GM21381 (cell line): ENCODE results near the gene MYH7B.

ENCODE experiments used
- ATAC-seq: cut with Tn5 transposase; IDR thresholded peaks from one replicate; pipeline ENCODE4 v1.9.1; 2021; ENCODE audit warnings: mild to moderate bottlenecking, moderate library complexity; ENCODE audit not compliant: unreplicated experiment

Gene MYH7B

DNA sequence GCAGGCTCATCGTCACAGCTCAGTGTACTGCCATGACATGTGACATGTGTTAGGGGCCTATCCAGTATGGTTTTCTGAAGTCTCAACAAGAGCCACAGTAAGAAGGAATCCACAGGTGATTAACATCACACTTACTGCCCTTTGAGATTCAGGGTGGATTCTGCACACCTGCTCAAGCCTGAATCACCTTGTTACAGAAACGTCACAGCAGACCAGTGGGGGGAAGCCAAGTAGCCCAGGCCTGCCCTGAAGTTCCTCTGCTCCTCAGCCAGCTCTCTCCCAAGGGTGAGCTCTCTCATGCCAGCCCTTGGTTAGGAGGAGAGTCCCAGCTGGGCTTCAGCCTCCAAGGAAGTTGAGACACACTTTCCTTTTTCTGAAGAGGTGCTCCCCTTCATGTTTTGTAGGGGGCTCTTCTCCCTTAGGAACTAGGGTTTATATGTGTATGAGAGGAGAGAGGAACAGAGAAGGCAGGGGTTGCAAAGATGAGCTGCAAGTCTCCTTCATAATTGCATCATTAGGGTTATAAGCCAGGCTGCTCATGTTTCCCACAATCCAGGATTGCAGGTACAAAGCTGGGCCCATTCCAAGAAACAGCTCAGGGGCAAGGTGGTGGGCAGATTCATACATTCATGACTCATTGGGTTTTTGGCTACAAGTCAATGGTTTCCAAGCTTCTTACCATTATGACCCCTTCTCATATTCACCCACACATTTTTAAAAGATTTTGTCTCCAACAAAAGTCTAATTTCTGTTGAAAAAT, 11.7 kb upstream of the MYH7B start:
- no peak for ATAC-seq

DNA sequence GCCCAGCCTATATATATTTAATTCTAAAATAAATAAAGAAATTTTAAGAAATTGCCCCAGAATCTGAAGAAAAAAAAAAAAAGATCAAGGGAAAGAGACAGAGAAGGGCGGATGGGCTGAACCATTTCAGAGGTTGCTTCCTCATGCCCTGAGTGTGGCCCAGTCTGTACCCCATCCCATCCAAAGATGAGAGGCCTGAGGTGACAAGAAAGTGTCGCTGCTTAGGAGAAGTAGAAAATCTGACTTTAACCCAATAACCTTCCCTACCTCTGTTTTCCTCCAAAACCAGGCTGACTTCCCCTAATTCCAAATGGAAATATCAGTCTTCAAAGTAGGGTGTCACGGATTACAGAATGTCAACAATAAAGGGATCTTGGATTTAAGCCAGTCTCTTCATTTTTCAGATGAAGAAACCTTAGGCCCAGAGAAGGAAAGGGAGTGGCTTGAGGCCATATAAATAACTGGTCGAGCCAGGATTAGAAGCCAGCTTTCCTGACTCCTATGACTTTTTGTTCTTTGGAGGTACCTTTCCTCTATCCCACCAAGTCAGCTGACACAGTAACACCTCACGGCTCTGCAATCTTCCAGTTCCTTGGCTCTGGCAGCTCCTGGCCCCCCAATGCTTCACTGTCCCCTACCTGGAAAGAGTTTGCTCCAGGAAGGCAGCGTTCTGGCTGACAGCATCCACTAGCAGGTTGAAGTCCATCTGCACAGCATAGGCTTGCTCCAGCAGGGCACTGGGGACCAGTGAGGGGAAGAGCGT, 10.2 kb upstream of the MYH7B start:
- no peak for ATAC-seq

DNA sequence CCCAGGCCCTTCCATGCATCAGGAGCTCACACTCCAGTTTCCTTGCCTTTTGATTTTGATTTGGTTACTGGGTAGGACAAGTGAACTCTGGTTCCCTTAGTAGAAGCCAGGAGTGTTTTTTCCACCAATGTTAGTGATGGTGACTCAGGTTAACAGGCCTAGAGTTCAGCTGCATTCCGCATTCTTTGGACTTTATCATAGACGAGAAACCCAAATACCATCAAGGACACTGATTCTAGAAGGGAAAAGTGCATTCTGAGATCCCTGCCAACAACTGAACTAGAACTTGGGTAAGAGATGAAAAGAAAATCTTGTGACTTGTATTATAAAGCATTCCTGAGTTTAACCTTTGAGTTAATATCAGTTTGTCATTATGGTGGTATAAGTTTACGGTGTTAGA, 9.0 kb upstream of the MYH7B start:
- no peak for ATAC-seq

DNA sequence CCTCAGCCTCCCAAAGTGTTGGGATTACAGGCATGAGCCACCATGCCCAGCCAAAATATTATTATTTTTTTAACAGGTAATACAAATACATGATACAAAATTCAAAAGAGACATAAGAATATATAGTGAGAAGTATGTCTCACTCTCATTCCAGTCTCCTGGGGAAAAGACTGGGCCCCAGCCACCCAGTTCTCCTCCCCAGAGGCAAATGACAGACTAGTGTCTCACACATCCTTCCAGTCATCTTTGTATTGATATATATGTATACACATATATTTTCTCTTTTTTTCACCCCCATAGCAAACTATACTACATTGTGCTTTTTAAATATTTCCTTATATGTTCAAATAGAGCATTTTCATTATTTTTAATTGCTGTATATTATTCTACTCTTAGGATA, 8.3 kb upstream of the MYH7B start:
- no peak for ATAC-seq

DNA sequence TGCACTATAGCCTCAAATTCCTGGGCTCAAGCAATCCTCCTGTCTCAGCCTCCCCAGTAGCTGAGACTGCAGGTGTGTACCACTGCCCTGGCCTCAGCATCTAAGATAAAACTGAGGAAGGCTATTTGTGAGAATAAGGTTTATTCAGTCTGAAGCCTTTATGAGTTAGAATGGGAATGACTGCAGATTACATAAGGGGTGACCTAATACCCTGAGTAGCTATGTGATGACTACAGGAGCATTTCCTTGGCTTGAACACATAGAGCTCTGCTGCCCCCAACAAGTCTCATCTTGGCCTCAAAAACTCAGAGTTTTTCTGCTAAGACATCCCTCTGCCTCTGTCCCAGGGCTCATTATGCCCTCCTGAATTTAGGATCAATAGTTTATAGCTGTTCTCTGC, 7.6 kb upstream of the MYH7B start:
- ATAC-seq: no peak

DNA sequence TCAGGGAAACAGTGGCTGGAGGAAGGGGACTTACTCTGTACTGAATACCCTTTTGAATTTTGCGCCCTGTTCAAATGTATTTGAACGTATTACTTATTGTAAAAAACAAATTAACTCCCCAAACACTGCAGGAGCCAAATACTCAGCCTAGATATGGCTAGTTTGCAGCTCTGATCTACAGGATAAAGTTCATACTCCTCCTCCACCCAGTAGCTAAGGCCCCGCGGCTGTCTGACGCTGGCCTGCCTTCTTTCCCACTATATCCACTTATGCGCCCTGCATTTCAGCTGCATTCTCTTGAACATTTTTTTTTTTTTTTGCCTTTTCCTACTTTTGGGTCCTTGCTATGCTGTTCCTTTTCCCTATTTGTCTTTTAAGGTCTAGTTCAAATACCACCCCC, 6.5 kb upstream of the MYH7B start:
- ATAC-seq: no peak

DNA sequence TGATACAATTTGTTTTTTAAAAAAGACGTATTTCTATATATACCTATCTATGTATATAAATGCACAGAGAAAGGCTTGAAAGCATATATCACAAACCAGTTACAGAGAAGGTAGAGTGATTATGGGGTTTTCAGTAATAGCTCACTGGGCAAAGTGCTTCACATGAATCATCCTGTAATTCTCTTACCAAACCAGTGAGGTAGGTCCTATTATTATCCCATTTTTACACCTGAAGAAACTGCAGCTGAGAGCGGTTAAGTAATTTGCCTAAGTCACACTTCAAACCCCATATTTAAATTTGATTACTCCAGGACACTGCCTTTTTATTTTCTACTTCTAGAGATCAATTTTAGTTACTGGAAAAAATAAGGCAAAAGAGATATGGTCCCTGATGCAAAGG, 4.4 kb upstream of the MYH7B start:
- no peak for ATAC-seq

DNA sequence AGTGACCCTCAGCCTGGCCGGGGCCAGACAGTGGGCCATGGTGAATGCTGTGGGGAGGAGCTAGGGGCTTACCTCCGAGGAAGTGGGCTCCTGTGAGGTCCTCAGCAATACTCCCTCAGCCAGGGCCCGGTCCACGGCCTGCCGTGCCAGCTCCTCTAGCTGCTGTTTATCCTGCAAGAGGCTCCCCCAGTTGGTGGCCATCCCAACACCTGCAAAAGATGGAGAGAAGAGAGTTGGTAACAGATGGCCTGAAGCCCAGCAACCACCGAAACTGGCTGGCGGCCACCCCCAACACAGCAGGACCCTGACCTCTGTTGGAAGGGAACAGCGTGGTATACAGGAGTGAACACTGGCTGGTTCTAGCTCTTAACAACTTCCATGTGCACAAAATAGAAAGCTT, 4.0 kb upstream of the MYH7B start:
- ATAC-seq: no peak

DNA sequence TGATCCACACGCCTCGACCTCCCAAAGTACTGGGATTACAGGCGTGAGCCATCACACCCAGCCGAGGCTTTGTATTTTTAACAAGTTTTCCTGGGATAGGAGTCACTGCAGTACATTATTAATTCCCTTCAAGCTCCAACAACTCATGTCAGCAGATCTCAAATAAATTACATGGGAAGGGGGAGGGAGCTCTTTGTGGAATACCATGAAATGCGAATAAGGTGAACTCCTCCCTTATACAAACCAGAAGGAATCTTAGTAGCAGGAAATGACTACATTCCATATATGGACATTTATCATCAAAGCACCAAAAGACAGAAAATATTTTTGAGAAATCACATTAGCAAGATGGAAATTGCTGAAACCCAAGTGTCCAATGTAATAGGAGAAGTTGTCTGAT, 3.0 kb upstream of the MYH7B start:
- no peak for ATAC-seq

DNA sequence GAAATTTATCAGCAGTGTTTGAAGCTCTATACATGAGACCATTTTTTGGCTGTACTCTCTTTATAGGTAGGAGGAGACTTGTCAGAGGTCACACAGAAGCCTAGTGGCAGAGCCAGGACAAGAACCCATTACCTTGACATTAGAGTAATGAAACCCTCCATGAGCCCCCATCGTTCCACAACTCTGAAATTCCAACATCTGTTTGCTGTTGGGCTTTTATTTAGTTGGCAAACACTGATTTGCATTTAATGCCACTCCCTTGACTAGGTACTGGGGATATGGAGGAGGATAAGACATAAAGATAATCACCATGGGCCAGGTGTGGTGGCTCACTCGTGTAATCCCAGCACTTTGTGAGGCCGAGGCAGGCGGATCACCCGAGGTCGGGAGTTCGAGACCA, 1.7 kb upstream of the MYH7B start:
- ATAC-seq: no peak

DNA sequence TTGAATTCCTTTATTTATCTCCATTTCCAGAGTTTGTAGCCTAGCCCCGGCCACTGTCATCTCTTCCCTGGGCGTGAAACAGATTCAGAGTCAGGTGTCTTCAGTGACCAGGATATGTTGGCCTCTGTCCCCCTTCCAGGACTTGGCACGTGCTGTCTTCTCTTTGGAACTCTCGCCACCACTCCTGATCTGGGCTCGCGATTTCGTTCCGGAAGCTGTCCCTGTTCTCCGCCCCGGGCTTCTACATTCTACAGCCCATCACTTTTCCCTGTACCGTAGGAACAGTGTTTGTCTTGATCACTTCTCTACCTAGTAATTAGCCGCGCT, 801 bp upstream of the MYH7B start:
- ATAC-seq: no peak

DNA sequence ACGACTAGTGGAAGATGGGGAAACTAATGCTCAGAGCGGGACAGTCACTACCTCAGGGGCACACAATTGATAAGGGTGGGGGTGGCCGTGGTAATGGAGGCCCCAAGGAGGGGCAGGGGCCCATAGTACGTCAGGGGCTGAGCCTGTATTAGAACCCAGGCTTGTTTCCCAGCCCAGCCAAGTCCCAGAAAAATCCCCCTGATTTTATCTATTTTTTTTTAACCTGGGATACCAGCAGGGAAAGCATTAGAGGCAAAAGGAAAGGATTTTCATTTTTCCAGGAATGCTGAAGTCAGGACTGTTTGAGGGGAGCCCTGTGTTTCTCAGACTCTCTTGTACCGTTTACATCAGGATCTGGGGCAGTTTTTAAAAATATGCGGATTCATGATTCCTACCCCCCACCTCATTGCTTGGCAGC, 382 bp downstream of the MYH7B start:
- no peak for ATAC-seq

DNA sequence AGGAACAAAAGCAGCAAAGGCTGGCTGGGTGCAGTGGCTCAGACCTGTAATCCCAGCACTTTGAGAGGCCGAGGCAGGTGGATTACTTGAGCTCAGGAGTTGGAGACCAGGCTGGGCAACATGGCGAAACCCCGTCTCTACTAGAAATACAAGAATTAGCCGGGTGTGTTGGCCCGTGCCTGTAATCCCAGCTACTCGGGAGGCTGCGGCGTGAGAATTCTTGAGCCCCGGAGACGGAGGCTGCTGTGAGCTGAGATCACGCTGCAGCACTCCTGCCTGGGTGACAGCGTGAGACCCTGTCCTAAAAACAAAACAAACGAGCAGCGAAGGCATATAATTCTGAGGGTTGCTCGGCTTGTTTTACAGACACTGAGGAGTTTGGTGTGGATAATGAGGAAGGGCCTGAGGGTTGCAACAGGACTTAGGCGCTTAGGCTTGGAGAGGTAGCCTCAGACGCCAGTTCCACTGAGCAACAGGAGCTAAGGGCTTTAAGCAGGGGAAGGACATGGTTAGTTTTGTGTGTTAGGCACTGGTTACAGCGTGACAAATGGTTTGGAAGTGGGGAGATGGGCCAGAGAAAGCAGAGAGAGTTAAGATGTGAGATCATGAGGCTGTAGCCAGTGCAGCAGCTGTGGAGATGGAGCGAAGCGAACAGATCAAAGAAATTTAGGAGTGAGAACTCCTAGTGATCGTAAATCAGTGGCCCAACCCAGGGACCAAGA, 1.2 kb downstream of the MYH7B start:
- no peak for ATAC-seq

DNA sequence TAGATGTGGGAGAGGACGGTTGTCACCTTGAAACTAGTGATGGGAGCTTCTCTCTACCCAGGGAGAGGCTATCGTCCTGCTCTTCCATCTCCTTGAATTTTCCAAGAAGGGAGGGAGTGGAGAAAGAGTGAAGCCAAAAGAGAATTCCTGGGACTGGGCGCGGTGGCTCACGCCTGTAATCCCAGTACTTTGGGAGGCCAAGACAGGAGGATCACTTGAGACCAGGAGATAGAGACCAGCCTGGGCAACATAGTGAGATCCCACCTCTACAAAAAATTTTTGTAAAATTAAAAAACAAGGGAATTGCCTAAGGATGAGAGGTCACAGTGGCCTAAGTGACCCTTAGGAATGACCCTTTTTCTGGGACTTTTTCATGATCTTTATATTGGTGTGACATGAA, 8.8 kb downstream of the MYH7B start:
- no peak for ATAC-seq

DNA sequence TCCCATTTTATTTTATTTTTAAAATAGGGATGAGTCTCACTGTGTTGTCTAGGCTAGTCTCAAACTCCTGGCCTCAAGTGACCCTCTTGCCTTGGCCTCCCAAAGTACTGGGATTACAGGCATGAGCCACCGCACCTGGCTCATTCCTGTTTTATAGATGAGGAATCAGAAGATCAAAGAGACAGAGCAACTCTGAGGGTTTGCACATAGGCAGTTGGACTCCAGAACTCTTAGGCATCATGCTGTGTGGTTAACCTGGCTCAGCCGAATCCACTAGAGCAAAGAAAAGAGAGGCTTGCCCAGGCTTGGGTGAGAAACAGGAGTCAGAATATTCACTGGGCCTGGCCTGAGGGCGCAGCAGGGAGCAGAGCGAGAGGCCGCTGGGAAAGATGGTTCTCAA, 9.4 kb downstream of the MYH7B start:
- ATAC-seq: no peak

DNA sequence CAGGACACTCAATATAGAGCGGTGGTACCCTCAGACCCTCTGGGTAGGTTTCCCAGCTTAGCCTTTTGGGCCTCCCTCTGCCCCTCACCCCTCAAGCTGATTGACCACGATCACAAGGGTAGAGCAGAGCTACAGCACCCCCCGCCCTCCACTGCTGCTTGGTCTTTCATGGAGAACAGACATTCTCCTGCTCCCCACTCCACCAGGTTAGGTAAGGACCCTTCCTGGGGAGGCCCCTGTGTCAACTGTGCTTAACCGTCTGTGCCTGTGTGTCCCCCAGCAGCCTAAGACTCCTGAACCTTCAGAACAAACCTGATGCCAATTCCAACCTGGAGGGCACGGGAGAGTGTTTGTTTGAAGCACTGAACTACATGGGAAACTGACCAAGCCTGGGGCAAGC, 11.8 kb downstream of the MYH7B start:
- ATAC-seq: no peak

DNA sequence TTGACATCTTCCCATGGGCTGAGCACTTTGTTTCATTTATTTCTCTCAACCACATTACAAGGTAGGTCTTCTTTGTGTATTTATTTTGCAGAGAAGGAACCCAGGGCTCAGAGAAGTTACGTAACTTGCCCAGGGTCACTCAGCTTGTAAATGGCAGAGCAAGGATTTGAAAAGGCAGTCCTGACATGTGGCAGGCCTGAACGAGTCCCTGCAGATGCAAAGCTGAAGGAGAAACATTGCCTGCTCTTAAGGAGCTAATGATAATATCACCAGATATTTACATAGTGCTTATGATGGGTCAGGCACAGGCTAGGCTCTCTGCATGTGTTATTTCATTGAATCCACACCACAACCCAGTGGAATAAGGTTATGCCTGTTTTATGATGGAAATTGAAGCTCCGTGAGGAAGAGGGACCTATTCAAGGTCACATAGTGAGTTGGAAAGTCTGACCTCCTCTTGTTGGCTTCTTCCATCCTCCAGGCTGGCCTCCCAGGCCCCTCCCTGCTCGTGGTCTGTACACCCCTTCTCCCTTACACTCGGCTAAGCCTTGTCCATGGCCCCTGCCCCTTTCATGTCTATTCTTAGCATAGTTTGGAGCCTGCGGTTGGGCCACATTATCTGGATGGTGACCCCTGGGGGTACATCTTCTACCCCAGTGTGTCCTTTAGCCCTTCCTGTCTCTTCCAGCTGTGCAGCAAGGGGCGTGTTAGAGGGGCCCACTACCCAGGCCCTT, 12.5 kb downstream of the MYH7B start:
- ATAC-seq: no peak

DNA sequence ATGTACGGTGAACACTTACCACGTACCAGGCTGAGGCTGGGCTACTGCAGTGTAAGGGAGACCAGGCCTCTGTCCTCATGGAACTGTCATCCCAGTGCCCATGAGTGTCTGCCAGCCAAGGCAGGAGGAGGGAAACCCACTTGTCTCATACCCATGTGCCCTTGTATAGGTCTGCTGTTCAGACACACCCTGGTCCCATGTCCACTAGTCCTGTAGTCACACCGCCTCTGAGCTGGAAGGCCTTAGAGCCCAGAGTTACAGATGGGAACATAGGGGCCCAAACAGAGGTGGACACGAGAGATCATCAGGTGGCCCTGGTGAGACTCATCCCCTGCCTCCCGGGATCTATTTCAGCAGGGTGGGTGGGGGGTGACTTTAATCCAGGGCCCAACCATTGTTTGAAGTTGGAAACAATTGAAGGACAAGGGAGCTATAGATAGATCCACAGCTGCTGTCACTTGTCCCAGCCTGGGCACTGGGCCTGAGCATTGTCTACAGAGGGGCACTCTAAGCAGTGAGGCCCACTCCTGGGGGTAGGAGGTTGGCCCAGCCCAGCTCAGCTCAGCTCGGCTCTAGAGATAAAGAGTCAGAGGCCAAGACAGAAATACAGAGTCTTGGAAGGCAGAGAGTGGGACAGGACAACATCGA, 14.6 kb downstream of the MYH7B start:
- no peak for ATAC-seq

DNA sequence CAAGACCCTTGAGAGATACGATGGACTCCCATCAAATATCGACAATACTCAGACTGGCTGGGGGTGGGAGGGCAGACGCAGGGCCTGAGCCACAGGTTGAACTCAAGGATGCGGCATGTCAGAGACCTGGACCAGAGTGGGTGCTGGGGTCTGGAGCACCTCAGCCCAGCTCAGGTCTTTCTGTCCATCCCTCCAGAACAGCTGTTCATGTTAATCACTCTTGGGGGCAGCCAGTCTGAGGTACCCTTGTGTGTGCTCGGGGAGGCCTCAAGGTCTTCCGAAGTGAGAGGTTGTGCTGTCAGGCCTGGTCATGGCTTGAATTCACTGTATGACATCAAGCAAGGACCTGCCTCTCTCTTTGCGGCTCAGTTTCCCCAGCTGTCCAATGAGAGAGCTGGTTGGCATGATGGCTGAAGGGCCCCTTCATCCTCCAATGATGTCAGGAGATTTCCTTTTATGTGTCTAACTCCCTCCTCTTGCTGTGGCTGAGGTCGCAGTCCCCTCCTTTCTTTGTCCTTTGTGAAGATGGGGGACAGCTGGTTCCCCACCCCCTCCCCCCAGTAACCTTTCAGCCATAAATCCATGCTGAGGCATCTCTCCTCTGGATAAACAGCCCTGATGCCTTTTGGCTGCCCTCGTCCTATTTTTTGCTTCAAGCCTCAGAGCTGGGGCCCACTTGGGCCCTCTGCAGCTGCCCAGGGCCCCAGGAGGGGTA, 15.3 kb downstream of the MYH7B start:
- no peak for ATAC-seq

DNA sequence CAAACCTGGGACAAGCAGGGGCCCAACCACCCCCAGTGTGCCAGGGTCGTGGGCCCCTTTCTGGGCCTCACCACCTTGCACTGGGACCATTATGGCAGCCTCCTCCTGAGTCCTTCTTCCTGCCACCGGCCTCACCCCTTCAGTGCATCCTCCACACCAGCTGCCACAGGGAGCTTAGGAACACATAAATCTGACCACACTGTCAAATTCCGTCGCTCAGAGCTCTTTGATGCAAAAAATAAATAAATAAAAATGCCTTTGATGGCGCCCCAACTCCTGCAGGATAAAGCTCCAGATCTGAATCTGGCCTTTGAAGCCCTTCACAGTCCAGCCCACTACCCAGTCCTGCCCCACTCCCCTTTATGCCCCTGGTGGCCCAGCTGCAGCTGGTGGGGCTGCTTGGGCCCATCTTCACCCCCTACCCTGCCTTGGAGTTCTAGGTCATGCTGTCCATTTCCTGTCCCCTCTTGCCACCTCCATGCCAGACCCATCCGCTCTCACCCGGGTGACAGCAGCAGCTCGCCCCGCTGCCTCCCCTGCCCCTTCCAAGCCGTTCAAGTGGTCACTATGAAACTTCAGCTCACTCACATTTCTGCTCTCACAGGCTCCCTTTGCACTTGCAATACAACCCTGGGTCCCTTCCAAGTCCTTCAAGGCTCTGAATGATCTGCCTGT, 16.0 kb downstream of the MYH7B start:
- ATAC-seq: no peak
